ENCODE results near the gene NCR2. TPM values are rescaled to one million over a fixed set of nuclear protein-coding genes. Genes with fewer than 3 reads are reported as not detected.
A peak's percentile ranks its signal among the peaks of the same experiment; 100 is the strongest.
"Not testable (repeated sequence)": the region's sequence is repeated elsewhere in the genome, so short reads cannot be mapped to it uniquely, and the experiment has no call there.

The NCR2 gene
- total RNA-seq, 2 donors from 2014 or later, result not detected

DNA sequence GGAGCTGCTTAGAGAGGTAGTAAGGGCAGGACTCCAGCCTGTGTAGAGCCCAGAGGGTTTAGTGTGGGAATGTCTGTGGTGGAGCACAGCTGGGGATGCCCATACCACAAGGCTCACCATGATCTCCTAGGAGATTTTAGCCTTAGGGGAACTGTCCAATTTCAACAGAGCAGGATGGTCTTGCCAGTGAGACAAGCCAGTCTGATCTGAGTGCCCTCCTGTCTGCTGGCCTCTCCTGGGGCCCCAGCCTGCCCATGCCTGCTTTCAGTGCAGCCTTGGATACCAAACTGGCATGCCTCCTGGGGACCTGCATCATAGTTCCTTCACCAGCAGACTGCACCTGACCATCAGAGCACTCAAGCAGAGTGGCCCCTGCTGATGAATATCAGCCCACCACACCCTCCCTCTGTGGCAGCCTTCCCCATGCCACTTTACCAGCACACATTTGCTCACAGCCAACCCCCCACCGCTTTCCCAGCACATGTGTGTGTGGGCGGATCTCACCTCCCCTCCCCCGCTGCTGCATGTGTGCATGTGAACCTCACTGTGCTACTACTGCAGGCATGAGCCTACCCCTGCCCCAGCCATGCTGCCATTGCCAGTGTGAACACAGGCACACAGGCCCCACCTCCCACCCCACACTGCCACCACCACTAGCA lies 41.1 kb upstream of the NCR2 start:
- Mint-ChIP-seq H3K27me3 (ENCODE audit: insufficient read depth) (peaks cover 2% of the 10 kb centered on the region), H3K9me3 (peaks cover 30% of the 10 kb centered on the region), H3K4me3 (no peak overlapping the region), H3K36me3 (ENCODE audit: low read depth) (no peaks in the 10 kb centered on the region), H3K27ac (no peak overlapping the region), H3K4me1 (peaks cover 4% of the 10 kb centered on the region)
- Histone ChIP-seq H3K27me3 (ENCODE audit: control insufficient read depth, insufficient read depth, low read length, poor library complexity, severe bottlenecking) (no peaks in the 10 kb centered on the region), H3K4me3 (ENCODE audit: low read length) (no peak overlapping the region), H3K4me1 (ENCODE audit: control insufficient read depth, insufficient read depth, low read length) (no peaks in the 10 kb centered on the region), H3K9ac (ENCODE audit: extremely low read depth, low read length, poor library complexity, severe bottlenecking) (no peak overlapping the region), H3K9me3 (ENCODE audit: control insufficient read depth, low read length) (peaks cover 13% of the 10 kb centered on the region), H3K36me3 (ENCODE audit: control insufficient read depth, insufficient read depth, low read length) (no peaks in the 10 kb centered on the region), H3K27ac (ENCODE audit: low read depth, low read length) (peak overlapping the region; percentile 77)
- no peak for TF ChIP-seq CTCF (conservative IDR thresholded peaks at IDR 0.05)
- 95% methylated on average over 3 of the region's 3 CpGs; no CpG with 5 or more reads in 1 of the 2 experiments for WGBS, 2 experiments (ENCODE audit: insufficient coverage in 1 of 2, insufficient read length in 1 of 2)
- DNase-seq, result no peak

- not testable (repeated sequence) for DNase-seq; H3K36me3 Mint-ChIP-seq (ENCODE audit: low read depth); H3K4me3 Mint-ChIP-seq; H3K4me1 Mint-ChIP-seq; H3K4me3 ChIP-seq (ENCODE audit: low read length); H3K9ac ChIP-seq (ENCODE audit: extremely low read depth, low read length, poor library complexity, severe bottlenecking); H3K27ac ChIP-seq (ENCODE audit: low read depth, low read length); H3K36me3 ChIP-seq (ENCODE audit: control insufficient read depth, insufficient read depth, low read length); H3K4me1 ChIP-seq (ENCODE audit: control insufficient read depth, insufficient read depth, low read length); H3K27me3 ChIP-seq (ENCODE audit: control insufficient read depth, insufficient read depth, low read length, poor library complexity, severe bottlenecking); H3K27me3 Mint-ChIP-seq (ENCODE audit: insufficient read depth); H3K27ac Mint-ChIP-seq
- peaks cover 36% of the 10 kb centered on the region for H3K9me3 Mint-ChIP-seq
- peaks cover 13% of the 10 kb centered on the region for H3K9me3 ChIP-seq (ENCODE audit: control insufficient read depth, low read length)
- 92 to 97% methylated on average over 5 of the region's 5 CpGs for WGBS, 2 experiments (ENCODE audit: insufficient coverage in 1 of 2, insufficient read length in 1 of 2)
Measured at GRCh38 chr6:41297248-41297647, 38.2 kb upstream of the NCR2 start.

DNA sequence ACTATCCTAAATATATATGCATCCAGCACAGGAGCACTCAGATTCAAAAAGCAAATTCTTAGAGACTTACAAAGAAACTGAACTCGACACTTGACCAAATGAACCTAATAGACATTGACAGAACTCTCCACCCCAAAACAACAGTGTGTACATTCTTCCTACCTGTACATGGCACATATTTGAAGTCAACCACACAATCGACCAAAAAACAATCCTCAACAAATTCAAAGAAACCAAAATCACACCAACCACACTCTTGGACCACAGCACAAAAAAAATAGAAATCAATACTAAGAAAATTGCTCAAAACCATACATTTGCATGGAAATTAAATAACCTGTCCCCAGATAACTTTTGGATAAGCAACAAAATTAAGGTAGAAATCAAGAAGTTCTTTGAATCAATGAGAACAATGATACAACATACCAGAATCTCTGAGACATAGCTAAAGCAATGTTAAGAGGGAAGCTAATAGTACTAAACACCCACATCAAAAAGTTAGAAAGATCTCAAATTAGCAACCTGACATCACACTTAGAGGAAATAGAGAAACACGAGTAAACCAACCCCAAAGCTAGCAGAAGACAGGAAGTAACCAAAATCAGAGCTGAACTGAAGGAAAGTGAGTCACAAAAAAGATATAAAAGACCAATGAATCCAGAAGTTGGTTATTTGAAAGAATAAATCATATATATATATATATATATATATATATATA lies 36.5 kb upstream of the NCR2 start:
- Histone ChIP-seq H3K4me1 (ENCODE audit: control insufficient read depth, insufficient read depth, low read length) (no peaks in the 10 kb centered on the region), H3K4me3 (ENCODE audit: low read length) (no peak overlapping the region), H3K36me3 (ENCODE audit: control insufficient read depth, insufficient read depth, low read length) (no peaks in the 10 kb centered on the region), H3K9ac (ENCODE audit: extremely low read depth, low read length, poor library complexity, severe bottlenecking) (no peak overlapping the region), H3K27me3 (ENCODE audit: control insufficient read depth, insufficient read depth, low read length, poor library complexity, severe bottlenecking) (no peaks in the 10 kb centered on the region), H3K27ac (ENCODE audit: low read depth, low read length) (no peak overlapping the region), H3K9me3 (ENCODE audit: control insufficient read depth, low read length) (peaks cover 13% of the 10 kb centered on the region)
- Mint-ChIP-seq H3K27me3 (ENCODE audit: insufficient read depth) (peaks cover 7% of the 10 kb centered on the region), H3K4me1 (no peaks in the 10 kb centered on the region), H3K9me3 (peaks cover 36% of the 10 kb centered on the region), H3K36me3 (ENCODE audit: low read depth) (no peaks in the 10 kb centered on the region), H3K27ac (no peak overlapping the region), H3K4me3 (no peak overlapping the region)
- no peak for TF ChIP-seq CTCF (conservative IDR thresholded peaks at IDR 0.05)
- 80 to 87% methylated on average over 1 to 3 of the region's 3 CpGs for WGBS, 2 experiments (ENCODE audit: insufficient coverage in 1 of 2, insufficient read length in 1 of 2)
- DNase-seq, result no peak
